ENCODE data around the gene LILRB2. TPM values are rescaled to one million over a fixed set of nuclear protein-coding genes. Genes with fewer than 3 reads are reported as not detected.

Gene LILRB2
- total RNA-seq, 1 donor from 2014 or later: 14.4 TPM

- peak; percentile 37 for DNase-seq (ENCODE audit: low spot score)
These were observed 5.0 kb downstream of the LILRB2 start for GRCh38 chr19:54275951-54276350.

- DNase-seq (ENCODE audit: low spot score): peak; percentile 53
These were observed 6.4 kb downstream of the LILRB2 start for GRCh38 chr19:54274516-54274915.

GRCh38 chr19:54273821-54274220 is 7.1 kb downstream of the LILRB2 start:
- no peak for DNase-seq (ENCODE audit: low spot score)

GRCh38 chr19:54272181-54272580 is 8.7 kb downstream of the LILRB2 start:
- peak; percentile 39 for DNase-seq (ENCODE audit: low spot score)

GRCh38 chr19:54271587-54271986 is 9.3 kb downstream of the LILRB2 start:
- peak; percentile 39 for DNase-seq (ENCODE audit: low spot score)

- peak; percentile 76 for DNase-seq (ENCODE audit: low spot score)
These were observed 9.8 kb downstream of the LILRB2 start for GRCh38 chr19:54271106-54271505.

GRCh38 chr19:54268936-54269335 is 12.0 kb downstream of the LILRB2 start:
- DNase-seq (ENCODE audit: low spot score): no peak

- DNase-seq (ENCODE audit: low spot score): peak; percentile 89
These were observed 14.8 kb downstream of the LILRB2 start for GRCh38 chr19:54266133-54266532.

GRCh38 chr19:54262470-54262869 is 18.4 kb downstream of the LILRB2 start:
- DNase-seq (ENCODE audit: low spot score): no peak

GRCh38 chr19:54262066-54262465 is 18.8 kb downstream of the LILRB2 start:
- peak; percentile 64 for DNase-seq (ENCODE audit: low spot score)

- DNase-seq (ENCODE audit: low spot score): peak; percentile 79
These were observed 23.8 kb downstream of the LILRB2 start, which contains the start of gene LILRB5 for GRCh38 chr19:54257116-54257480. Gene LILRB5, minus strand, starts transcription at chr19:54257273. Its CDS starts 80 bp downstream, at chr19:54257193.

GRCh38 chr19:54256250-54257115 is 24.4 kb downstream of the LILRB2 start:
- DNase-seq (ENCODE audit: low spot score): peak; percentile 39

- peak; percentile 69 for DNase-seq (ENCODE audit: low spot score)
These were observed 25.7 kb downstream of the LILRB2 start for GRCh38 chr19:54255105-54255775.

- DNase-seq (ENCODE audit: low spot score): peak; percentile 73
These were observed 26.6 kb downstream of the LILRB2 start for GRCh38 chr19:54254195-54254906.

GRCh38 chr19:54253331-54254194 is 27.3 kb downstream of the LILRB2 start:
- DNase-seq (ENCODE audit: low spot score): peak; percentile 80

GRCh38 chr19:54252845-54253244 is 28.1 kb downstream of the LILRB2 start:
- DNase-seq (ENCODE audit: low spot score): peak; percentile 28

GRCh38 chr19:54252243-54252642 is 28.7 kb downstream of the LILRB2 start:
- peak; percentile 79 for DNase-seq (ENCODE audit: low spot score)

- peak; percentile 84 for DNase-seq (ENCODE audit: low spot score)
These were observed 32.8 kb downstream of the LILRB2 start for GRCh38 chr19:54248016-54248601.

- DNase-seq (ENCODE audit: low spot score): peak; percentile 79
These were observed 33.6 kb downstream of the LILRB2 start for GRCh38 chr19:54247106-54247930.

All from mesenteric fat pad (tissue), 1 donor.